ENCODE measurements around the gene NFU1.

GRCh38 chr2:69368588-69368987, 68.6 kb downstream of the NFU1 start:
- no peak for TF ChIP-seq CTCF (conservative IDR thresholded peaks at IDR 0.05 in 1 of 2, IDR thresholded peaks at IDR 0.05 in 1 of 2; ENCODE audit: low read depth in 1 of 2, low read length in 2 of 2)
- TF ChIP-seq EZH2 (IDR thresholded peaks at IDR 0.05; ENCODE audit: low read length, missing control alignments) = no peak
